Endothelial cell of umbilical vein (primary cell): Measurements from ENCODE around the gene SQOR. TPM values are rescaled to one million over a fixed set of nuclear protein-coding genes. Genes with fewer than 3 reads are reported as not detected.

ENCODE experiments used
- BruUV-seq: library from RNA; stranded (reverse); fragments of 400-500 nt; replicated peaks from 2 replicates; lab custom pipeline; 2021; lab: Mats Ljungman, UMichigan
- CTCF ChIA-PET: fragments of 300-600, 350-600 bp; sonication (Branson Sonifier 250); formaldehyde crosslinking; loops from one replicate; lab custom pipeline; 2021; ENCODE audit warnings: antibody characterized with exemption, inconsistent platforms; lab: Charles Lee
- POLR2A ChIA-PET: fragments of 300-600, 350-600 bp; sonication (Branson Sonifier 250); formaldehyde crosslinking; loops from one replicate; lab custom pipeline; 2021; ENCODE audit warnings: antibody characterized with exemption, inconsistent platforms; lab: Charles Lee
- DNase-seq: peaks from one replicate; pipeline ENCODE4 v3.0.0-alpha.2; 2011; ENCODE audit warnings: low read depth, low spot score
- FAIRE-seq: peaks from 2 replicates; lab custom pipeline; 2011; peaks lifted over from hg19 to GRCh38; lab: Jason Lieb, UNC
- H2AFZ ChIP-seq: 2 replicates; pipeline ENCODE4 v1.6.0; 2012; ENCODE audit warnings: low read depth, low read length, control low read depth, inconsistent platforms
- H3K27ac ChIP-seq: 2 replicates; pipeline ENCODE4 v1.5.1; 2011; ENCODE audit warnings: low read depth, mild to moderate bottlenecking, control low read depth, low read length, moderate library complexity; ENCODE audit not compliant: insufficient read depth
- H3K27me3 ChIP-seq, 2 experiments: 2 replicates each; pipeline versions ENCODE4 v1.6.0 to v1.6.1; 2011; ENCODE audit warnings: low read length in 2 of 2, mixed read lengths in 1 of 2; ENCODE audit not compliant: control insufficient read depth in 2 of 2, insufficient read depth in 2 of 2
- H3K36me3 ChIP-seq, 2 experiments: 2 replicates in 1 of 2; 3 replicates in 1 of 2; pipeline ENCODE4 v1.5.1; 2011; ENCODE audit warnings: low read length in 2 of 2, mild to moderate bottlenecking in 1 of 2, moderate library complexity in 1 of 2; ENCODE audit not compliant: control insufficient read depth in 2 of 2, insufficient read depth in 2 of 2; ENCODE audit errors: extremely low read depth in 1 of 2
- H3K4me1 ChIP-seq: 3 replicates; pipeline ENCODE4 v1.5.1; 2011; ENCODE audit warnings: mild to moderate bottlenecking, low read length; ENCODE audit not compliant: control insufficient read depth, insufficient read depth; ENCODE audit errors: extremely low read depth
- H3K4me2 ChIP-seq: 2 replicates; pipeline ENCODE4 v1.6.1; 2011; ENCODE audit warnings: low read length, control low read depth, mixed read lengths; ENCODE audit not compliant: insufficient read depth
- H3K4me3 ChIP-seq, 3 experiments: fragments of 200-600 bp in 1 of 3; sonication (generic), shearing (Covaris generic) in 1 of 3; replicated peaks in 1 of 3; 2 replicates each; pipeline ENCODE4 v1.5.1; 2011 to 2016; ENCODE audit warnings: control low read depth in 3 of 3, low read length in 3 of 3, mild to moderate bottlenecking in 2 of 3, inconsistent platforms in 1 of 3, low read depth in 1 of 3, moderate library complexity in 1 of 3; ENCODE audit not compliant: insufficient read depth in 1 of 3
- H3K79me2 ChIP-seq: 2 replicates; pipeline ENCODE4 v1.6.0; 2012; ENCODE audit warnings: low read length, inconsistent platforms; ENCODE audit not compliant: control insufficient read depth, insufficient read depth
- H3K9ac ChIP-seq: replicated peaks from 2 replicates; pipeline ENCODE3; 2011; ENCODE audit warnings: low read length, control low read depth; ENCODE audit not compliant: insufficient read depth; ENCODE audit errors: extremely low read depth
- H3K9me1 ChIP-seq: replicated peaks from 3 replicates; pipeline ENCODE4 v1.6.0; 2011; ENCODE audit warnings: mild to moderate bottlenecking, low read length; ENCODE audit not compliant: control insufficient read depth, insufficient read depth; ENCODE audit errors: extremely low read depth
- H3K9me3 ChIP-seq: replicated peaks from 2 replicates; pipeline ENCODE4 v1.5.1; 2012; ENCODE audit warnings: low read length, inconsistent platforms; ENCODE audit not compliant: control insufficient read depth, insufficient read depth
- H4K20me1 ChIP-seq: replicated peaks from 2 replicates; pipeline ENCODE3; 2011; ENCODE audit warnings: mild to moderate bottlenecking, low read length; ENCODE audit not compliant: control insufficient read depth, insufficient read depth; ENCODE audit errors: extremely low read depth
- EZH2 ChIP-seq: IDR thresholded peaks from 2 replicates; pipeline ENCODE4 v1.6.1; 2012; ENCODE audit warnings: borderline replicate concordance, low read depth, mild to moderate bottlenecking, moderate library complexity, low read length, inconsistent platforms; ENCODE audit not compliant: severe bottlenecking
- FOS ChIP-seq: IDR thresholded peaks from 2 replicates; pipeline ENCODE4 v1.6.1; 2011; ENCODE audit warnings: mild to moderate bottlenecking, low read length, moderate library complexity, borderline replicate concordance; ENCODE audit not compliant: insufficient read depth
- GATA2 ChIP-seq: IDR thresholded peaks from 2 replicates; pipeline ENCODE4 v1.7.0; 2011; ENCODE audit warnings: low read depth, mild to moderate bottlenecking, moderate library complexity, mixed read lengths, low read length; ENCODE audit not compliant: insufficient read length, insufficient read depth
- JUN ChIP-seq: IDR thresholded peaks from 2 replicates; pipeline ENCODE4 v1.6.1; 2011; ENCODE audit warnings: borderline replicate concordance, low read depth; ENCODE audit not compliant: insufficient read length, insufficient read depth
- MYC ChIP-seq: IDR thresholded peaks from one replicate; pipeline ENCODE4 v1.6.1; 2011; ENCODE audit warnings: mild to moderate bottlenecking, low read depth, low read length
- POLR2A ChIP-seq: IDR thresholded peaks from 2 replicates; pipeline ENCODE4 v1.6.1; 2012; ENCODE audit warnings: low read depth, mild to moderate bottlenecking, control low read depth, low read length
- POLR2AphosphoS5 ChIP-seq: IDR thresholded peaks from 2 replicates; pipeline ENCODE4 v1.6.1; 2012; ENCODE audit warnings: low read depth, mild to moderate bottlenecking, control low read depth, low read length, moderate library complexity; ENCODE audit not compliant: insufficient read depth
- dilution Hi-C: fragments of 300-500 bp; cut with MboI; formaldehyde crosslinking; loops from one replicate; pipeline ENCODE4 v1.15.0; 2019; ENCODE audit warnings: low sequenced_read_pairs; ENCODE audit not compliant: extremely low pct_ligation_motif_present
- intact Hi-C: fragments of 100-400 bp; cut with micrococcal nuclease; formaldehyde crosslinking; loops from one replicate; pipeline ENCODE4 v1.10.0; 2022
- polyA plus RNA-seq, 4 experiments: library from polyadenylated mRNA; depleted of rRNA in 3 of 4; stranded (reverse) in 3 of 4; unstranded in 1 of 4; fragments of >200 nt; gene quantifications; 2 replicates each; pipeline versions ENCODE4 v1.2.1 to v1.2.3, GENCODE V29; 2011 to 2012; ENCODE audit warnings: missing spikeins in 1 of 4
- total RNA-seq: library from RNA; stranded (reverse); gene quantifications from 2 replicates; pipeline ENCODE4 v1.2.3, GENCODE V29; 2021
- TF ChIP-seq, protein P1 (sequence below), 2 donors: IDR thresholded peaks; 1 replicate in 1 of 2; 2 replicates in 1 of 2; pipeline ENCODE4 v1.5.1; 2011; ENCODE audit warnings: low read length in 2 of 2, mild to moderate bottlenecking in 2 of 2, moderate library complexity in 2 of 2, control low read depth in 1 of 2, inconsistent platforms in 1 of 2, low read depth in 1 of 2; ENCODE audit not compliant: insufficient read depth in 1 of 2; ENCODE audit errors: extremely low read depth in 1 of 2
- TF ChIP-seq, protein P2 (sequence below): IDR thresholded peaks from 2 replicates; pipeline ENCODE4 v1.6.1; 2011; ENCODE audit not compliant: insufficient read depth, insufficient read length

SQOR gene
- total and polyA plus RNA-seq, 2 donors (not counting 3 experiments of a cell fraction or from before 2014, with no cell fraction given): 12.9 to 17.9 TPM

DNA sequence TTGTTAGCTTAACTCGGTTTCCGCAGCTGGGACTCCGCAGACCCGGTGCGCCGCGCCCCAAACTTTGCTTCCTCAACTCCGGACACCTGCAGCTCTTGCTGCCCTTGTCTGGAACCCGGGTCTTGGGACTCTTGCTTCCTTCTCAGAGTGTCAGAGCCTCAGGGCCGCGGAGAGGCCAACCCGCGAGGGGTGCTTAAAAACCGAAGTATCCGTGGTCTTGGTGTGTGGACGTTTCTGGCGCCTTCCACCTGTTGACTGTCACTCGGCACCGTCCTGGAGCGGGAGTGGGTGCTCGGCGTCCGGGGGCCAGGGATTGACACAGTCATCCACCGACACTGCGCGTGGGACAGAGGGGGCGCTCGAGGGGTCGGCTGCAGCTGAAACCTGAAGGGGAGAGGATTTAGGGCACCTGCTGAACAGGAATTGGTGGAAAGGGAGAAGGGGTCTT lies 386 bp downstream of the SQOR start:
- peak overlapping the region; percentile 47 for H3K9ac ChIP-seq
- peak overlapping the region; percentile 75 for H3K4me2 ChIP-seq
- TF ChIP-seq POLR2AphosphoS5 (no peak), MYC (no peak), POLR2A (no peak), FOS (no peak), EZH2 (no peak), GATA2 (no peak), JUN (no peak)
- TF ChIP-seq, protein P1, sequence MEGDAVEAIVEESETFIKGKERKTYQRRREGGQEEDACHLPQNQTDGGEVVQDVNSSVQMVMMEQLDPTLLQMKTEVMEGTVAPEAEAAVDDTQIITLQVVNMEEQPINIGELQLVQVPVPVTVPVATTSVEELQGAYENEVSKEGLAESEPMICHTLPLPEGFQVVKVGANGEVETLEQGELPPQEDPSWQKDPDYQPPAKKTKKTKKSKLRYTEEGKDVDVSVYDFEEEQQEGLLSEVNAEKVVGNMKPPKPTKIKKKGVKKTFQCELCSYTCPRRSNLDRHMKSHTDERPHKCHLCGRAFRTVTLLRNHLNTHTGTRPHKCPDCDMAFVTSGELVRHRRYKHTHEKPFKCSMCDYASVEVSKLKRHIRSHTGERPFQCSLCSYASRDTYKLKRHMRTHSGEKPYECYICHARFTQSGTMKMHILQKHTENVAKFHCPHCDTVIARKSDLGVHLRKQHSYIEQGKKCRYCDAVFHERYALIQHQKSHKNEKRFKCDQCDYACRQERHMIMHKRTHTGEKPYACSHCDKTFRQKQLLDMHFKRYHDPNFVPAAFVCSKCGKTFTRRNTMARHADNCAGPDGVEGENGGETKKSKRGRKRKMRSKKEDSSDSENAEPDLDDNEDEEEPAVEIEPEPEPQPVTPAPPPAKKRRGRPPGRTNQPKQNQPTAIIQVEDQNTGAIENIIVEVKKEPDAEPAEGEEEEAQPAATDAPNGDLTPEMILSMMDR (IDR thresholded peaks at IDR 0.05; ENCODE audit: extremely low read depth in 1 of 2, insufficient read depth in 1 of 2, low read depth in 1 of 2, low read length in 2 of 2): peak; percentile 32 to 69
- TF ChIP-seq, protein P2, sequence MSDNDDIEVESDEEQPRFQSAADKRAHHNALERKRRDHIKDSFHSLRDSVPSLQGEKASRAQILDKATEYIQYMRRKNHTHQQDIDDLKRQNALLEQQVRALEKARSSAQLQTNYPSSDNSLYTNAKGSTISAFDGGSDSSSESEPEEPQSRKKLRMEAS: no peak
- no peaks in the 10 kb centered on the region for H3K9me3 ChIP-seq
- intact Hi-C loops: loop anchor here (1.0 to 2.0 kb wide), 3 partner anchors 36 to 70 kb away; partner anchors contain the start of gene BLOC1S6
- CTCF ChIA-PET: interaction anchor here (0.9 to 1.7 kb wide), 5 partner anchors 12 to 70 kb away, joined by 3 to 7 read pairs (median 3); no protein-coding TSS in a partner anchor
- H3K79me2 ChIP-seq: no peaks in the 10 kb centered on the region
- no peaks in the 10 kb centered on the region for H3K36me3 ChIP-seq
- dilution Hi-C loops: no loop called here
- H2AFZ ChIP-seq: peak overlapping the region; percentile 97
- H4K20me1 ChIP-seq: no peaks in the 10 kb centered on the region
- peak overlapping the region; percentile 52 to 88 (median 82) for H3K4me3 ChIP-seq
- H3K27ac ChIP-seq: no peak overlapping the region
- peaks cover 23% of the 10 kb centered on the region for H3K4me1 ChIP-seq
- DNase-seq: no peak
- peak; percentile 70 for FAIRE-seq
- POLR2A ChIA-PET: no interaction called here
- no peaks in the 10 kb centered on the region for H3K27me3 ChIP-seq
- no peaks in the 10 kb centered on the region for H3K9me1 ChIP-seq
- no TSS peak for BruUV-seq
